ENCODE measurements around the gene VAV1. TPM values are rescaled to one million over a fixed set of nuclear protein-coding genes. Genes with fewer than 3 reads are reported as not detected.

Gene VAV1
- total and polyA plus RNA-seq, 2 experiments from 2014 or later, result 0.82 to 1.8 TPM

- H2AFZ ChIP-seq, result no peak overlapping the region
- H3K9me2 ChIP-seq (ENCODE audit: insufficient read depth), result no peaks in the 10 kb centered on the region
- DNase-seq (ENCODE audit: low spot score) (no peak), ATAC-seq (no peak)
- H3K4me2 ChIP-seq, result no peak overlapping the region
- H3K4me3 ChIP-seq, result no peak overlapping the region
- Mint-ChIP-seq H3K4me3 (no peak overlapping the region), H3K9me3 (peaks cover 88% of the 10 kb centered on the region), H3K27me3 (ENCODE audit: insufficient read depth, low read depth, poor library complexity) (peaks cover 11% of the 10 kb centered on the region), H3K36me3 (ENCODE audit: low read depth) (peaks cover 43% of the 10 kb centered on the region), H3K4me1 (no peaks in the 10 kb centered on the region), H3K27ac (no peak overlapping the region)
- no peaks in the 10 kb centered on the region for H3F3A ChIP-seq (replicated peaks; ENCODE audit: low read depth)
- no peak overlapping the region for H3K27ac ChIP-seq (ENCODE audit: low read depth)
- H3K4me1 ChIP-seq (ENCODE audit: insufficient read depth), result no peaks in the 10 kb centered on the region
- no peaks in the 10 kb centered on the region for H3K27me3 ChIP-seq (ENCODE audit: insufficient read depth)
- no peaks in the 10 kb centered on the region for H4K20me1 ChIP-seq (replicated peaks; ENCODE audit: insufficient read depth)
- no peaks in the 10 kb centered on the region for H3K36me3 ChIP-seq (ENCODE audit: insufficient read depth)
- no peaks in the 10 kb centered on the region for H3K79me2 ChIP-seq (replicated peaks; ENCODE audit: insufficient read depth)
- no peak for TF ChIP-seq CTCF (conservative IDR thresholded peaks at IDR 0.05; ENCODE audit: low read depth in 2 of 2)
- no peak for TF ChIP-seq EZH2 (IDR thresholded peaks at IDR 0.05; ENCODE audit: low read depth, unreplicated experiment)
- TF ChIP-seq ZNF462 (CRISPR knock-in tag; IDR thresholded peaks at IDR 0.05), result no peak
- no peak for TF ChIP-seq ETS1 (IDR thresholded peaks at IDR 0.05)
- TF ChIP-seq EZH2phosphoT487 (IDR thresholded peaks at IDR 0.05; ENCODE audit: unreplicated experiment), result no peak
- TF ChIP-seq STAT1 (IDR thresholded peaks at IDR 0.05; ENCODE audit: unreplicated experiment), result no peak
- no peak for TF ChIP-seq JUNB (IDR thresholded peaks at IDR 0.05; ENCODE audit: unreplicated experiment)
Measured at GRCh38 chr19:6822311-6822670, 49.8 kb downstream of the VAV1 start.

Data from GM23338 (cell line).